Loucy (cell line): ENCODE measurements around the gene PTGDS.

Source experiments
- EZH2phosphoT487 ChIP-seq: fragments of 200-600 bp; IDR thresholded peaks from 2 replicates; pipeline ENCODE4 v1.6.1; 2018; ENCODE audit warnings: antibody characterized with exemption, mild to moderate bottlenecking, moderate library complexity, borderline replicate concordance
- TF ChIP-seq, protein P1 (sequence below): fragments of 200-600 bp; sonication (generic); conservative IDR thresholded peaks from 2 replicates; pipeline ENCODE4 v1.5.1; 2014; ENCODE audit warnings: mild to moderate bottlenecking, antibody characterized with exemption, low read length

DNA sequence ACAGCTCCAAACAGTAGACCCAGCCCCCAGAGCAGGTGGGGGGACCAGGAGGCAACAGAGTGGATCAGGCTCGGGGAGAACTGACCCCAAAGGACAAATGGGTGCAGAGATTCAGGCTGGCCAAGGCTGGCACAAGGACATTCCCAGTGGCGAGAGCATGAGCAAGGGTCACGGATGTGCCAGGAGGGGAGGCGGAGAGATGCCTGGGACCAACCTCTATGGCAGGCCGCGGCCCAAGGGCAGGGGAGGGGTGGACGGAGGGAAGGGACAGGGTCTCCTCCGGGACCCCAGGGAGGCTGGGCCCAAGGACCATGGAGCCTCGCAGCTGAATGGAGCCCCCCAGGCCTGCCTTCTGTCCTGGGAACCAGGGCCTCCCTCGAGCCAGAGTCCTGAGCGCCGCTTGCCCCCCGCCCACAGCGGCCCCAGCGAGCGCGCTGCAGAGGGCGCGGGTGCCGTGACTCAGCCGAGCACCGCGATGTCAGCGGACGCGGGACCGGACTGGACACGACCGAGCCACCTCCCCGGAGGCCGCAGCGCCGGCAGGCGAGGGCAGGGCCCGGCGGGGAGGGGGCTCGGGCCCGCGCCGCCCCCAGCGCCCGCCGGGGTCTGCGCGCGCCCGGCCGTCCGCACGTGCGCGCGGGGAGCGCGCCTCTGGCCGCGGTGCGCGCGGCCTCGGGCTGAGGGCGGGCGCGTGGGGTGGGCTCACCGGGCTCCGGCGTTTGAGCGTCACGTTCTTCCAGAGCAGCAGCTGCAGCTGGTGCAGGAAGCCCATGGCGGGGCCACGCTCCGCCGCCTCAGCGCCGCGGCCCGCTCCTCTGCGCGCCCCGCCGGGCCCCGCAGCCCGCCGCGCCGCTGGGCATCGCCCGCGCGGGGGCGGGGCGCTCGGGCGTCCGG, 50.3 kb downstream of the PTGDS start, which contains the start of gene ABCA2:
- TF ChIP-seq, protein P1, sequence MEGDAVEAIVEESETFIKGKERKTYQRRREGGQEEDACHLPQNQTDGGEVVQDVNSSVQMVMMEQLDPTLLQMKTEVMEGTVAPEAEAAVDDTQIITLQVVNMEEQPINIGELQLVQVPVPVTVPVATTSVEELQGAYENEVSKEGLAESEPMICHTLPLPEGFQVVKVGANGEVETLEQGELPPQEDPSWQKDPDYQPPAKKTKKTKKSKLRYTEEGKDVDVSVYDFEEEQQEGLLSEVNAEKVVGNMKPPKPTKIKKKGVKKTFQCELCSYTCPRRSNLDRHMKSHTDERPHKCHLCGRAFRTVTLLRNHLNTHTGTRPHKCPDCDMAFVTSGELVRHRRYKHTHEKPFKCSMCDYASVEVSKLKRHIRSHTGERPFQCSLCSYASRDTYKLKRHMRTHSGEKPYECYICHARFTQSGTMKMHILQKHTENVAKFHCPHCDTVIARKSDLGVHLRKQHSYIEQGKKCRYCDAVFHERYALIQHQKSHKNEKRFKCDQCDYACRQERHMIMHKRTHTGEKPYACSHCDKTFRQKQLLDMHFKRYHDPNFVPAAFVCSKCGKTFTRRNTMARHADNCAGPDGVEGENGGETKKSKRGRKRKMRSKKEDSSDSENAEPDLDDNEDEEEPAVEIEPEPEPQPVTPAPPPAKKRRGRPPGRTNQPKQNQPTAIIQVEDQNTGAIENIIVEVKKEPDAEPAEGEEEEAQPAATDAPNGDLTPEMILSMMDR: no peak
- no peak for TF ChIP-seq EZH2phosphoT487
